ENCODE results near the gene CYB5B.

The CYB5B gene

DNA sequence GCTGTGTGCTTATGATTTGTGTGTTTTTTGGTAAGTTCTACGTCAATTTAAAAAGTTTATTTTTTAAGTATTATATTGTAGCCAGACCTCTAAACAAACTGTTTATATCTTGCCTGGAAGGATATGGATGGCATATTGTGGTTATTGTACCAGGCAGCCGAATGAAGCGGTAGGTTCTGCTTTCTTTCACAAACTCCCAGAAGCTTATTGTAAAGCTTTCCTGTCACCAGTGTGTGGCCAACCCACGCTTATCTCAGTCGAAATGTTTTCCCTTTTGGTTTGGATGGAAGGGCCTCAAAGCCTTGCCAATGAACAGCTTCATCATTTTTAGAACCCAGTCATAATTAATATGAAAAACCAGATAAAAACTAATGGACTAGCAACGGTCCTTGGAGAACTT is 53.1 kb downstream of the CYB5B start:
- Histone ChIP-seq H3K36me3 (replicated peaks) (no peaks in the 10 kb centered on the region), H3K4me3 (ENCODE audit: low read depth, low read length) (no peak overlapping the region), H3K27ac (peak overlapping the region; percentile 62), H3K27me3 (replicated peaks) (no peaks in the 10 kb centered on the region)
- in situ Hi-C loops (cut with HindIII; ENCODE audit: low pct_ligation_motif_present, low sequenced_read_pairs), result no loop called here
- peak; percentile 37 for DNase-seq
- TF ChIP-seq, protein P1, sequence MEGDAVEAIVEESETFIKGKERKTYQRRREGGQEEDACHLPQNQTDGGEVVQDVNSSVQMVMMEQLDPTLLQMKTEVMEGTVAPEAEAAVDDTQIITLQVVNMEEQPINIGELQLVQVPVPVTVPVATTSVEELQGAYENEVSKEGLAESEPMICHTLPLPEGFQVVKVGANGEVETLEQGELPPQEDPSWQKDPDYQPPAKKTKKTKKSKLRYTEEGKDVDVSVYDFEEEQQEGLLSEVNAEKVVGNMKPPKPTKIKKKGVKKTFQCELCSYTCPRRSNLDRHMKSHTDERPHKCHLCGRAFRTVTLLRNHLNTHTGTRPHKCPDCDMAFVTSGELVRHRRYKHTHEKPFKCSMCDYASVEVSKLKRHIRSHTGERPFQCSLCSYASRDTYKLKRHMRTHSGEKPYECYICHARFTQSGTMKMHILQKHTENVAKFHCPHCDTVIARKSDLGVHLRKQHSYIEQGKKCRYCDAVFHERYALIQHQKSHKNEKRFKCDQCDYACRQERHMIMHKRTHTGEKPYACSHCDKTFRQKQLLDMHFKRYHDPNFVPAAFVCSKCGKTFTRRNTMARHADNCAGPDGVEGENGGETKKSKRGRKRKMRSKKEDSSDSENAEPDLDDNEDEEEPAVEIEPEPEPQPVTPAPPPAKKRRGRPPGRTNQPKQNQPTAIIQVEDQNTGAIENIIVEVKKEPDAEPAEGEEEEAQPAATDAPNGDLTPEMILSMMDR (IDR thresholded peaks at IDR 0.05; ENCODE audit: low read depth, low read length, missing control alignments), result no peak

DNA sequence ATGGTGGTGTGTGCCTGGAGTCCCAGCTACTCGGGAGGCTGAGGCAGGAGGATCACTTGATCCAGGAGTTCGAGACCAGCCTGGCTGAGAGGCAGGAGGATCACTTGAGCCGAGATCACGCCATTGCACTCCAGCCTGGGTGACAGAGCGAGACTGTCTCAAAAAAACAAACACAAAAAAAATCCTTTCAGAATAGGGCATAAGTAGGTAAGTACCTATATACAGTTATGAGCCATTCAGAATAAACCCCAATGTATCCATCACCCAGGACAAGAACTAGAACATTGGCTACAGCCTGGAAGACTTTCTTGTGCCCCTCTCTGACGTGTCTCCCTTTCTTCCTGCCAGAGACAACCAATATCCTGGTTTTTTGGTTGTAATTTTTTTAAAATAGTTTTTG is 54.3 kb downstream of the CYB5B start:
- TF ChIP-seq, protein P1 (IDR thresholded peaks at IDR 0.05; ENCODE audit: low read depth, low read length, missing control alignments), result no peak
- DNase-seq, result no peak
- no peak overlapping the region for H3K27ac ChIP-seq
- in situ Hi-C loops (cut with HindIII; ENCODE audit: low pct_ligation_motif_present, low sequenced_read_pairs), result no loop called here
- no peaks in the 10 kb centered on the region for H3K27me3 ChIP-seq (replicated peaks)
- no peak overlapping the region for H3K4me3 ChIP-seq (ENCODE audit: low read depth, low read length)
- H3K36me3 ChIP-seq (replicated peaks), result no peaks in the 10 kb centered on the region

DNA sequence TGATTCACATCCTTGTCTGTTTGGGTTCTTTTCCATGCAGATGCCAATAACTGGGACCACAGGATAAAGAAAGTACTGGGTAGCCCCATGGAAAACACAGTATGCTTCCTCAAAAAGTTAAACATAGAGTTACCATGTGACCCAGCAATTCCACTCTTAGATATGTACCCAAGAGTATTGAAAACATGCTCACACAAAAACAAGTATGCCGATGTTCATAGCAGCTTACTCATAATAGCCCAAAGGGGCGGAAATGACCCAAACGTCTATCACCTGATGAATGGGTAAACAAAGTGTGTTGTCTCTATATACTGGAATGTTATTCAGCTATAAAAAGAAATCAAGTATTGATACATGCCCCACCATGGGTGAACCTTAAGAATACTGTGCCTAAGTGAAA is 55.4 kb downstream of the CYB5B start:
- H3K27ac ChIP-seq, result no peak overlapping the region
- TF ChIP-seq, protein P1 (IDR thresholded peaks at IDR 0.05; ENCODE audit: low read depth, low read length, missing control alignments), result no peak
- in situ Hi-C loops (cut with HindIII; ENCODE audit: low pct_ligation_motif_present, low sequenced_read_pairs), result no loop called here
- H3K36me3 ChIP-seq (replicated peaks), result no peaks in the 10 kb centered on the region
- no peak for DNase-seq
- H3K27me3 ChIP-seq (replicated peaks), result no peaks in the 10 kb centered on the region
- H3K4me3 ChIP-seq (ENCODE audit: low read depth, low read length), result no peak overlapping the region

DNA sequence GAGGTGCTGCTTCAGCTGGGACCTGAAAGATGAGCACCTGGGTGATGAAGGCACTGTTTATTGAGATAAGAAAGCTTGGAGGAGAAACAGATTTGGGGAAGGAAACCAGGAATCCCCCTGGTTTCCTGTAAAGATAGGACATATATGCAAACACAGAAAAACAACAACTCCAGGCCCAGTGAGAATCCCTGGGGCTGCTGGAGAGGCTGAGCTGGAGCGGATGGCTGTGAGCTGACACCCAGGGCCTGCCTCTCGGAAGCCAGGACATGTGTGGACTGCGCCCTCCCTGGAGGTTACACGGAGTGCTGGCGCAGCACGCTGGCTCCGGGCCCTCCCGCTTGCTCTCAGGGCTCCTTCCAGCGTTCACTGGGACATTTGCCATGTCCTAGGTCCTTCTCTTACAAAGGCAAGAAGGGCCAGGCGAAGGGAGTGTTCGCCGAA is 57.5 kb downstream of the CYB5B start:
- H3K27ac ChIP-seq, result no peak overlapping the region
- H3K27me3 ChIP-seq (replicated peaks), result no peaks in the 10 kb centered on the region
- H3K4me3 ChIP-seq (ENCODE audit: low read depth, low read length), result no peak overlapping the region
- H3K36me3 ChIP-seq (replicated peaks), result no peaks in the 10 kb centered on the region
- in situ Hi-C loops (cut with HindIII; ENCODE audit: low pct_ligation_motif_present, low sequenced_read_pairs), result no loop called here
- TF ChIP-seq, protein P1 (IDR thresholded peaks at IDR 0.05; ENCODE audit: low read depth, low read length, missing control alignments), result no peak
- DNase-seq, result peak; percentile 29

DNA sequence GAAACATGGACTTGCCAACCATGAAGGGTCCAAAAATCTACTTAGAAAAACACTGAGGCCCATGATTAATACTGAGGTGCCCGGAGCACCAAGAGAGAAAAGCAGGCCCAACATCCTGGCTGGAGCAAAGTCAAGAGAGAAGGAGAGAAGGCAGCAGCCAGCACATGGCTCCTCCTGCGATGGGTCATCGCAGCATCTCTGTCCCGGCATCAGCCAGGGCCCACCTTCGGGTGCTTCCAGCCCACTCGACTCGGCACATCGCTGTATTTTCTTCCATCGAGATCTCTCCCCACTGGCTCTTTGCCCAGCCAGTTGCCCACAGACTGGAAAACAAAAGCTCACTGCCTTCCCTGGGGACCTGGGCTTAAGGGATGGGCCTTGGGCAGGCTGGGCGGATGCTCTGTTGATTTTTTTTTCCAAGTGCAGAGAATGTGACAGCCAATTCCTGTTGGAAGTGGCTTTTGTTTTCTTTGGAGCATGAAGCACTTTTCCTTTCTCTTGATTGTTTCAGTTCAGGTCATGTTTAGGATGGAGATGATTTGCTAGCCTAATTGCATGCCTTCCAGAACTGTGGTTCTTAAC is 58.1 kb downstream of the CYB5B start:
- peak; percentile 29 for DNase-seq
- Histone ChIP-seq H3K27me3 (replicated peaks) (no peaks in the 10 kb centered on the region), H3K27ac (no peak overlapping the region), H3K36me3 (replicated peaks) (no peaks in the 10 kb centered on the region), H3K4me3 (ENCODE audit: low read depth, low read length) (no peak overlapping the region)
- in situ Hi-C loops (cut with HindIII; ENCODE audit: low pct_ligation_motif_present, low sequenced_read_pairs), result no loop called here
- TF ChIP-seq, protein P1 (IDR thresholded peaks at IDR 0.05; ENCODE audit: low read depth, low read length, missing control alignments), result no peak

DNA sequence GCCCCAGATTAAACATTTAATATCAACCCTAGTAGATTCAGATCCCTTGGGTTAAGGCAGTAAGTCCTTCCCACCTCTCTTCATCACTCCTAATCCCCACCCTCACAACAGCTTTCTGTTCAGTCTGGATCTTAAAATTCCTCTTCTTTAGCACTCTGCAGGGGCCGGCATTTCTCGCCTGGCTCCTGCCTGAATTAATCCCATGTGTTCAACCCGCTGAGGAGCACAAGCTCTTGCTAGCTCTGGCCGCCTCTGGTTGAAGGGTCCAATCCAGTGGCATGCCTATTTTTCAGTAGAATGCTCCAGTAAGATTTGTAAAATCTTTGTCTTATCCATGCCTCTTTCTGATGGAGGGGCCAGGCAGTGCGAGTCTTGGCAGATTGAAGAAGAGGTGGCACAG is 59.2 kb downstream of the CYB5B start:
- no peak overlapping the region for H3K4me3 ChIP-seq (ENCODE audit: low read depth, low read length)
- TF ChIP-seq, protein P1 (IDR thresholded peaks at IDR 0.05; ENCODE audit: low read depth, low read length, missing control alignments), result no peak
- DNase-seq, result no peak
- H3K36me3 ChIP-seq (replicated peaks), result no peaks in the 10 kb centered on the region
- H3K27me3 ChIP-seq (replicated peaks), result no peaks in the 10 kb centered on the region
- H3K27ac ChIP-seq, result no peak overlapping the region
- in situ Hi-C loops (cut with HindIII; ENCODE audit: low pct_ligation_motif_present, low sequenced_read_pairs), result no loop called here

Data from brain microvascular endothelial cell (primary cell).